HG03066 (cell line): ENCODE data around the gene GPRC5A.

Source experiments
- ATAC-seq: cut with Tn5 transposase; IDR thresholded peaks from one replicate; pipeline ENCODE4 v1.9.1; 2021; ENCODE audit warnings: low read depth; ENCODE audit not compliant: unreplicated experiment

GPRC5A gene

DNA sequence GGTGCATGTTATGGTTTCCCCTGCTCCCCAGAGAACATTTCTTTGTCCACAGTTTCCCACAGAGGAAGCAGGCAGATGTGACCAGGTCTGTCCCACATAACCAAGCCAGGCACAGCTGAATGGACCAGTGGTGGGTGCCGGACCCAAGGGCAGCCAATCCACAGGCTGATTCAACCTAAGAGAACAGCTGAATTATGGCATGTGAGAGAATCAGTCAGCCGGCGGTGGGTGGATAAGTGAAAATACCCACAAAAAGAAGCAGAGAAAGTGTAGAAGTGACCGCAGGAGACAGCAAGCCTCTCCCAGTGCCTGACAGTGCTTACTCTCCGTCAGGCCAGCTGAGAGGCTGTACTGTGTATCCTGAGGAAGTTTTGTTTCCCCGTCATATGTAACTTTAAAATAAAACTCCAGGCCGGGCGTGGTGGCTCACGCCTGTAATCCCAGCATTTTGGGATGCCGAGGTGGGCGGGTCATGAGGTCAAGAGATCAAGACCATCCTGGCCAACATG lies 45.7 kb downstream of the GPRC5A start:
- ATAC-seq = no peak

DNA sequence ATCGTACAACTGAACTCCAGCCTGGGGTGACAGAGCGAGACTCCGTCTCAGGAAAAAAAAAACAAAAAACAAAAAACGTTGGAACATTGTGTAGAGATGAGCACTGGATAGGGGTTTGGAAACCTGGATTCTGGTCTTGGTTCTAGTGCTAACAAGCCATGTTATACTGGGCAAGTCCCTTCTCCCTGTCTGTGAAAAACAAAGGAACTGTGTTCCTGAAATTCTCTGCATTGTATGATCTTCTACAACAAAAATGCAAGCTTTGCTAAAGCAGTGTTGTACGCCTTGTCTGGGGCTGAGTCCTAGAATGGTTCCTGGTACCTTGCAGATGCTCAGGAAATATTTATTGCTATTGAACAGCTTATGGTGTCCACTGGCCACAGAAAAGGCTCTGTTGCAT lies 47.2 kb downstream of the GPRC5A start:
- no peak for ATAC-seq

DNA sequence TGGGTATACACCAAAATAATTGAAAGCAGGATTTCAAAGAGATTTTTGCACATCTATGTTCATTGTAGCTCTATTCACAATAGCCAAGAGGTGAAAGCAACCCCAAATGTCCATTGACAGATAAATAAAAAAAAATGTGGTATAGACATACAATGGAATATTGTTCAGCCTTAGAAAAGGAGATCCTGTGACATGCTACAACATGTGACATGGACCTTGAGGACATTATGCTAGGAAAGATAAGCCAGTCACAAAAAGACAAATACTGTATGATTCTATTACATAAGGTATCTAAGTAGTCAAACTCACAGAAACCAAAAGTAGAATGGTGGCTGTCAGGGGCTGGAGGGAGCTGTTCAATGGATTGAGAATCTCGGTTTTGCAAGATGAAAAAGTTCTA lies 48.5 kb downstream of the GPRC5A start:
- ATAC-seq = no peak

DNA sequence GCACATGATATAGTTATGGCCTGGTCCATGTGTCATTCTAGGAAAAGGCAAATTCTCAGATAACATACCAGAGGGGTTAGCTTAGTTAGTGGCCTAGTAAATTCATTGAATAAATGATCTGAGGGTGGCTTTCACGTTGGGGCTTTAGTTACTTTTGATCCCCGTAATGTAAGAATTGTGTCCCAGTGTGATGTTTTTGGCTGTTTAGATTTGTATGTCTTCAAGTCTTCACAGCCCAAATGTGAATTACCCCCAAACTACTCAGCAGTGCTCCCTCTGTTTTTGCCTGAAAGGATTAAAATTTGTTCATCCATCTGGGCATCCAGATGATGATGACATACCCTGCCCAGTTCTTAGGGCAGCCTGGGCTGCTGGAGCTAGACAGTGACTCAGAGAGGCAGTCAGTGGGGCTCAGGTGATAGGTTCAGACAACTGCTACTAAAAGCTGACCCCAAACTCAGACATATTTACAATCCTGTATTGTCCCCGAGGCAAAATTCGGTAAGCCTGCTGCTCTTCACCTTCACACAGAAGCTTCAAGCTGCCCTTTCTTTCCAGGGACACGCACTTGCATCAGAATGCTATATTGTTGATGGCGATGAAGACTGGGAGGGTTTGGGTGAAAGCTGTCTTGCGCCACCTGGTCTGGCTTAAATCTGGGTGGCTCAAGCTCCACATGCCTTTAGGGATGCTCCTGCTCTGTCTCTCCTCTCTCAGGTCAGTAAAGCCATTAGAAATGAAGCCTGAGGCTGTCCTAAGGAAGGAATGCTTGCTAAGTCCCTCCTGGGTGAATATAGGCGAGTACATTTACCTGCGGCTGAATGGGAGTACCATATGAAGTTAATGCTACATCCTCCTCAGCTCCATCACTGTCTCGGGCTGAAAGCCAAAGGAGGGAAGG lies 50.3 kb downstream of the GPRC5A start:
- ATAC-seq = no peak

DNA sequence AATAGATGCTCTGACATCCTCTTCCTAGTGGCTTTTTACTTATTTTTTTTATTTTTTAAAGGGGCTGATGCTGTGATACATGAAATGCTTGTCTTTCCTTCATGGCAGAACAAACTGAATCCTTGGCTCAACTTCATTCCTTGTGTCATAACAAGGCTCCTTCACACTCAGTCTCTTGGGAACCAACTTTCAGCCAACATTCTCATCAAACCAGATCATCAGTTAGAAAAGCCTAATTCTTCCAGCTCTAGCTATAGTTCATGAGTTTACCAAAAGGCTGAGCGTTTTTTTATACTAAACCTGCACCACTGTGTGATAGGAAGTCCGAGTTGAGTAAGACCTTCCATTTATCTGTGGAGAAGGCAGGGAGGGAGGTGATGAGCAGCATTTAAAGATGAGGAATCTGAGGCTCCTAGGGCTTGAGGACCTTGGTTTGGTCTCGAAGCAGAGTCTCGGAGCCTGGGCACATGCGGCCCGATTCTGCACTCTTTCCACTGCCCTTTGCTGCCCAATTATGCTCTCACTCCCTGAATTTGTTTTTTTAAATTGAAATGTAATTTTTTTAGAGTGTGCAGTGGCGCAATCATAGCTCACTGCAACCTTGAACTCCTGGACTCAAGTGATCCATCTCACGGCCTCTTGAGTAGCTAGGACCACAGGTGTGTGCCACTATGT lies 52.4 kb downstream of the GPRC5A start:
- no peak for ATAC-seq

DNA sequence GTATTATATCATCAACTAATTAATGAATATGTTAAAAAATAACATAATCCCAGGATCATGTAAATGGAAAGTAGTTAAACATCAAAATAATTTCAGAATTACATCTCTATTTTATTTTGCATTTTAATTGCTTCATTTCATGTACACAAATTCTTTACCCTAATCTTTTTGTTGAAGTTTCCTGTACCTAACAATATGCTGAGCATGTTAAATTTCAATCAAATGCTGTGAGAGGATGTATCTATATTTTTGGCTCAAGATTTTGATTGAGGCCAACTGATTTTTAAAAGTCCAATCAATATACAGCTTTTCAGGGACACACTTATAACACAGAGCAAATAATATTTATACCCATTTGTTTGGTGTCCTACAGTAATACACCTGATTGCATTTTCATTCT lies 54.2 kb downstream of the GPRC5A start:
- ATAC-seq = no peak

DNA sequence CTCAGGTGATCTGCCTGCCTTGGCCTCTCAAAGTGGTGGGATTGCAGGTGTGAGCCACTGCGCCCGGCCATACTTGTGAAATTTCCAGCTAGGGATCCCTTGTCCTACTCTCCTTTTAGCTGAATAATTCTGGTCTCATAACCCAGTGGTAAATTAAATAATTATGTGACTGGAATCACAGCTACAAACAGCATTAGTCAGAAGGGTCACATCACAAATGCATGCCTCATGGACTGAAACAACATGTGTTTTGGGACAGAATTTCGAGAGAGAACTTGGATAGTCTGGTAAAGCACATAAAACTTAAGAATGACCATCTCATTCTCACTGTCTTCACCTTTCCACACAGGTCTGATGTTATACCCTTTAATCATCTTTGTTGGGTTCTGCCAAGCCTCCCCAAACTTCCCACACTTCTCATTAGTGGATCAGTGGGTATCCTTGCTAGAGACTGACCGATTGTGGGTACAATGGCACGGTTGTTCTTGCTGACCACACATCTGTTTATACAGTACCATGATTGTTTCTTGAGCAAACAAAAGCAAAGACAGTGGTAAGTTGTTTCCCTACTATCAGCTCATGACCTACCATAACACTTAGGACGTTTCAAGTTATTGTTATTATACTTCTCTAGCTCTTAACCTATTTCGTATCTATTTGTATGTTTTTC lies 55.5 kb downstream of the GPRC5A start:
- no peak for ATAC-seq

DNA sequence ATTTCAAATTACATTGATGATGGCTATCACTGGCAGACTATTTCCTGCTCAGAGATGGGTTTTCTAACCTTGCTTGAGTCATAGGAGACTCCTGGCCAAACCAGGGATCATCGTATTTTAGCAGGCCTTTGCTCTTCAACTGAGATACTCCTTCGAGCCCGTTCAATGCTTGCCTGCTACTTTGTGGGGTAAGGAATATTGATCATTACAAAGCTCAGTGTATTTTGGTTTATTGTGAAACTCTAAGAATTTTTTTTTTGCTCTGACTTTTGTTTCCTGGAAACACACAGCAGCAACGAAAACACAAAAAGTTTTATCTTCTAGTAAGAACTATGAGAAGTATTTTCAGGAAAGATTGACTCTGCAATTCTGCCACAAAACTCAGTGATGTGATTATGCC lies 56.5 kb downstream of the GPRC5A start:
- no peak for ATAC-seq

DNA sequence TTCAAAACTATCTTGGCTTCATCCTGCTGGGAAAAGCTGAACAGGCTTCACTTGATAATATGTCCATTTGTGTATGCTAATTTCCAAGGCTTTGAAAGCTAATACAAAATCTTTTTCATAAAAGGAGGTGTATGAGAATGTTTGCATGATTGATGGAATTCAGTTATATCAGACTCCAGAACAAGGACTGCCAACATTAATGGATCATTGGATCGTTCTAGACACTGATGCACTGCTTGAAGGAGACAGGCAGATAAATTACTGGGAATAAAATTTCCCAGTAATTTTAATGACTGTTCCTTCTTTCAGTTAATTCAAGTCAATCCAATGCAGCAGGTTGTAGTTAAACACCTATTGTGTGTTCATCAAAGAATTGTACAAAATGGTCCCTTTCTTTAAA lies 60.1 kb downstream of the GPRC5A start:
- no peak for ATAC-seq

DNA sequence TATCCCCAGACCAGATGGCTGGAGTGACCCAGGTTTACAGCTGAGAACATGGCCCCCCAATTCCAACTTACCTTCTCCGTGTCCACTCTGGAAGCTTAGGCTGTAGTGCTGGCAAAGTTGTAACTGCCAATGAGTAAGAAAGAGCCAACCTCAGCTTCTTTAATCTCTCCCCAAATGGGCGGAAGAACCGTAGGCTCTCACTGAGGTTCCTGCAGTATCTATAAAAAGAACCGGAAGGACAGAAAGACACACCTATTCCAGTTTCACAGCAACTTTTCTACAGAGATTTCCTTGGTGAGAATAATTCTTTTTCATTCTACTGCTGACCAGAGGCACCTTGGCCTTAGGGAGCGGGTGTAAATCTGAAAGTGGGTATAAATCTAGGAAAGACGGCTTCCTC lies 60.7 kb downstream of the GPRC5A start, which contains the start of gene GPRC5D:
GPRC5D (minus strand) TSS at position 135 of the 400 bp plus-strand sequence. CDS start 1,786 bp downstream, outside the sequence.
- no peak for ATAC-seq

DNA sequence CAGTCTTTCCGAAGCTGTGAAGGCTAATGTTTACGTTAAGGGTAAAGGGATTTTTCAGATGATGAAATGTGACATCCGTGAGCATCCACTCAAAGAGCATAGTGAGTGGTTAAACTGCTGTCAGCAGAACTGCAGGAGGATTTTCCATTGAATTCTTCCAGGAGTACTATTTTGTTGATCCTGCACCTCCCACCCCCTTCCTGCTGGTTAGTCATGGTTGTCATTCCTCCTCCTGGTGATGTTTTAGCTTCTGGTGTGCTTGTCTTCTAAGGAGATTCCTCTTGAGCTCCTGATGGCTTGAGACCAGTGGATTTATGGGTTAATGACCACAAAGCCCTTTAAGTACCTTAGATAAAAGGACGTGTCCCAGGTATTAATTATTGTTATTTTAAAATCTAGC lies 63.0 kb downstream of the GPRC5A start:
- ATAC-seq = no peak

DNA sequence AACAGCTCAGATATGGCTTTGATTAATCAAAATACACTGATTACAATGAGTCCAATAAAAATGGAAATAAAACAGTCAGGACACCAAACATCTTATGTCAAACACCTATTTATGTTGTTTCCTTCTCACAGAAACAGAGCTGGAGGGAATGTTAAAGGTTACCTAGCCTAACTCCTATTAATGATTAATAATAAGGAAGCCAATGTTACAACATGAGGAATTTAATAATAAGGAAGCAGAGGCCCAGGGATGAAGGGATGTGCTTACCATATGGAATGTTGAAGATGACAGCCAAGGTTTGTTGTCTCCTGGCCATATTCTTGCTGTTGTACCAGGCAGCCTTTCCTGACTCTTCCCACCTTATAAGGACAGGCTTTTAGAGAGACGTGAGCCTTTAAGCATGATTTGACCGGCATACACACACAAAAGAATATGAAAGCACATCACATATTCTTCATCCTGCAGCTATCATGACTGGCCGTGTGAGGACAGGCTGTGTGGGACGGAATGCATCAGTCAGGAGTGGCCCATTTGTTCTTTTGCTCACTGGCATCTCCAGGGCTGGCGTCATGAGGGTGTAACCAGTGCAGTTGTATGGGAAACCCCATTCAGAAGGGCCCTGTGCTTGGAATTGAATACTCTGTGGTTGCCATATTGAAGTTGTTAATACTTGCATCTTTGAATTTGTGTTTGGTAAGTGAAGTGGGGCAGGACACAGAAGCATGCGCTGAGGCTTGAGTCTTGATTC lies 63.7 kb downstream of the GPRC5A start:
- no peak for ATAC-seq

DNA sequence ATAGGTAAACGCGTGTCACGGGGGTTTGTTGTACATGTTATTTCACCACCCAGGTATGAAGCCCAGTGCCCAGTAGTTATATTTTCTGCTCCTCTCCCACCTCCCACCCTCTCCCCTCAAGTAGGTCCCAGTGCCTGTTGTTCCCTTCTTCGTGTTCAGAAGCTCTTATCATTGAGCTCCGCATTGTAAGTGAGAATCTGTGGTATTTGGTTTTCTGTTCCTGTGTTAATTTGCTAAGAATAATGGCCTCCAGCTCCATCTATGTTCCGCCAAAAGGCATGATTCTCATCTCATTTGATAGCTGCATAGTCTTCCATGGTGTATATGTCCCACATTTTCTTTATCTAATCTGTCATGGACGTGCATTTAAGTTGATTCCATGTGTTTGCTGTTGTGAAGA lies 67.5 kb downstream of the GPRC5A start:
- ATAC-seq = no peak

DNA sequence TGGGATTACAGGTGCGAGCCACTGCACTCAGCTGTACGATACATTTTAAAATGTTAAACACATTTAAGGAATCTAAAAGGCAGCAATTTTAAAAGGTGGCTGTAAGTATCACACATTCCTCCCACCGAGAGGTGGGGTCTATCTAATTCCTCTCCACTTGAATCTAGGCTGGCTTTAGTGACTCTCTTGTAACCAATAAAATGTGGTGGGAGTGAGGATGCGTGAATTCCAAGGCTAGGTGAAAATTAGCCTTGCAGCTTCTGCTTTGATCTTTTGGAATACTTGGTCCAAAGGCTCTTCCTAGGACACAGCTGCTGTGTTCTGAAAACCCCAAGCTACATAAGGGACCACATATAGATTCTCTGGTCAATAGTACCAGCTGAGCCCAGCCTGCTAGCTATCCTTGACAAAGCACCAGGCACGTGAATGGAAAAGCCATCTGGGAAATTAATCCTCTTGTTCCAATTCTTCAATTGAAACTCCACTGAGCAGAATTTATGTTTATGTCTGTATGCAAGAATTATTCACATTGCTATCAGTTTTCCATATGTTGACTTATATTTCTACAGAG lies 69.4 kb downstream of the GPRC5A start:
- ATAC-seq = no peak

DNA sequence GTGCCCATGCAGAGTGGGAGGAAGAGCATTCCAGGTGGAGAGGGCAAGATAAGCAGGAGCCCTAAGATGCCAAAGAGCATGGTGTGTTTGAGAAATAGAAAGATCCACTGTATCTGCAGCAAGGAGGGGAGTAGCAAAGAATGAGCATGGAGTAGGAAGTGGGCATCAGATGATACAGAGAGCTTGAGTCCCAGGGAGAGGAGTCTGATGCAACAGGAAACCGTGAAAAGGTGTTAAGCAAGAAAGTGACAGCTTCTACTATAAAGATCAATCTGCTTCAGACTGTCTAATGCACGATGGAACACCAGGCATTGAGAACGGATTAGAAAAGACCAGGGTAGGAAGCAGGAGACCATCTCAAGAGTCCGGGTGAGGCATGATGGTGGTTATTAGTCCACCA lies 72.9 kb downstream of the GPRC5A start:
- ATAC-seq = no peak

DNA sequence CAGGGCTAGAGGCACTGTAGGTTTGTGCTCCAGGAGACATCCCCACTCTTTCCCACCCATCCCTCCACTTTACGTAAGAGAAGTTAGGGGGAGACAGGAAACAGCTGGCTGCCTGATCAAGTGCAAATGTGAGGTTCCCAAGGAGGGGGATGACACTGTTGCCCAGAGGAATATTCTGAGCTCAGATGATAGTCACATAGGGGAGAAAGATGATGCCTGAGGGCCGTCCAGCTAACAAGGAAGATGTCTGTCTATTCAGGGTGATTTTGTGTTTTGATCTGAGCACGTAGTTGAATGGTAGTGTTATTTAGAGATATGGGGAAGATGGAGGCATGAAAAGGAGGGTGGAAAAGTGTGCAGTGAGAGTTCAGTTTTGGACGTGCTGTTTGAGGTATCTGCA lies 74.5 kb downstream of the GPRC5A start:
- no peak for ATAC-seq
